Esophagus muscularis mucosa (tissue), 4 donors: ENCODE measurements around the gene CIDEB. TPM values are rescaled to one million over a fixed set of nuclear protein-coding genes. Genes with fewer than 3 reads are reported as not detected.

Source experiments
- DNase-seq: peaks from one replicate; pipeline ENCODE4 v3.0.0-alpha.2; 2017; ENCODE audit errors: extremely low spot score
- H3K27ac ChIP-seq, 4 donors: fragments of 200-600 bp; sonication (generic); replicated peaks in 1 of 4; 1 replicate in 3 of 4; 2 replicates in 1 of 4; pipeline ENCODE4 v1.5.1; 2016 to 2019; ENCODE audit warnings: mild to moderate bottlenecking in 1 of 4
- H3K27me3 ChIP-seq, 4 donors: fragments of 200-600 bp; sonication (generic); one replicate each; pipeline versions ENCODE4 v1.5.1 to v1.6.0; 2016 to 2019
- H3K36me3 ChIP-seq, 4 donors: fragments of 200-600 bp; sonication (generic); one replicate each; pipeline ENCODE4 v1.5.1; 2016 to 2019
- H3K4me1 ChIP-seq, 4 donors: fragments of 200-600 bp; sonication (generic); one replicate each; pipeline ENCODE4 v1.5.1; 2016 to 2019
- H3K4me3 ChIP-seq, 4 donors: fragments of 200-600 bp; sonication (generic); 1 replicate in 2 of 4; 2 replicates in 2 of 4; pipeline ENCODE4 v1.5.1; 2016 to 2019; ENCODE audit warnings: mild to moderate bottlenecking in 4 of 4, moderate library complexity in 1 of 4
- H3K9me3 ChIP-seq, 4 donors: fragments of 200-600 bp; sonication (generic); 1 replicate in 3 of 4; 2 replicates in 1 of 4; pipeline ENCODE4 v1.5.1; 2016 to 2019
- CTCF ChIP-seq, 3 experiments: fragments of 200-600 bp in 2 of 3; fragments of 450-650 bp in 1 of 3; sonication (generic) in 2 of 3; IDR thresholded peaks; one replicate each; pipeline ENCODE4 v1.5.1; 2017 to 2019; ENCODE audit warnings: antibody characterized with exemption in 3 of 3, mild to moderate bottlenecking in 2 of 3, moderate library complexity in 1 of 3
- EP300 ChIP-seq: sonication (generic); formaldehyde crosslinking; IDR thresholded peaks from one replicate; pipeline ENCODE4 v1.6.1; 2017; ENCODE audit warnings: antibody characterized with exemption
- POLR2A ChIP-seq: fragments of 450-650 bp; IDR thresholded peaks from one replicate; pipeline ENCODE4 v1.6.1; 2017; ENCODE audit warnings: antibody characterized with exemption, moderate library complexity, mild to moderate bottlenecking, low read depth
- POLR2AphosphoS5 ChIP-seq, 2 donors: sonication (generic); formaldehyde crosslinking; IDR thresholded peaks; one replicate each; pipeline ENCODE4 v1.6.1; 2017; ENCODE audit warnings: antibody characterized with exemption in 2 of 2
- WGBS: methylation state at CpG from one replicate; pipeline ENCODE4 v1.1.5; 2018; 5-methylcytosine and 5-hydroxymethylcytosine counted together
- intact Hi-C: fragments of 100-400 bp; cut with DNase I; formaldehyde crosslinking; loops from one replicate; pipeline ENCODE4 v1.15.1; 2023
- total RNA-seq, 4 donors: library from RNA; depleted of rRNA; stranded (reverse); fragments of >200 nt; gene quantifications; one replicate each; pipeline versions ENCODE4 v1.1.0 to v1.2.1, GENCODE V29; 2016

CIDEB gene
- total RNA-seq, 4 donors from 2014 or later = 6.6 to 12.5 (median 8.1) TPM

- intact Hi-C loops = loop anchor here (5.0 kb wide), 1 partner anchor 126 kb away; no protein-coding TSS in a partner anchor
- peak within 1 kb of the TSS; percentile 64 to 73 (median 66) for H3K4me3 ChIP-seq
- H3K36me3 ChIP-seq = peaks cover 12 to 20% (median 17%) of the 10 kb centered on the region in 4 donors
- 30% methylated on average over 25 of the region's 99 CpGs for WGBS
- H3K9me3 ChIP-seq = no peaks in the 10 kb centered on the region
- TF ChIP-seq CTCF (IDR thresholded peaks at IDR 0.05) (peak; percentile 27 to 48 (median 30)), EP300 (no peak), POLR2AphosphoS5 (IDR thresholded peaks at IDR 0.05) (peak; percentile 42 to 63)
- peaks cover 0 to 13% (median under 1%) of the 10 kb centered on the region in 4 donors for H3K27me3 ChIP-seq
- no peak for DNase-seq
- H3K4me1 ChIP-seq = peaks cover 46 to 77% (median 57%) of the 10 kb centered on the region in 4 donors
- H3K27ac ChIP-seq = peak within 1 kb of the TSS; percentile 77 to 90 (median 84)
These were observed 3.1 kb upstream of the CIDEB start, which contains the start of gene LTB4R for GRCh38 chr14:24310646-24311604. Gene LTB4R (plus strand): TSS chr14:24311502. CDS start chr14:24315652, 4,150 bp downstream.

GRCh38 chr14:24310265-24310645 is 2.5 kb upstream of the CIDEB start:
- no peak for DNase-seq
- intact Hi-C loops = loop anchor here (5.0 kb wide), 1 partner anchor 127 kb away; no protein-coding TSS in a partner anchor
- H3K27me3 ChIP-seq = peaks cover 0 to 7% (median 0%) of the 10 kb centered on the region in 4 donors
- H3K36me3 ChIP-seq = peaks cover 19 to 27% (median 24%) of the 10 kb centered on the region in 4 donors
- no peaks in the 10 kb centered on the region for H3K9me3 ChIP-seq
- peak overlapping the region; percentile 64 to 73 (median 66) for H3K4me3 ChIP-seq
- WGBS = 33% methylated on average over 4 of the region's 5 CpGs
- H3K4me1 ChIP-seq = peaks cover 41 to 70% (median 51%) of the 10 kb centered on the region in 4 donors
- H3K27ac ChIP-seq = peak overlapping the region; percentile 77 to 90 (median 84)
- TF ChIP-seq CTCF (IDR thresholded peaks at IDR 0.05) (no peak), POLR2A (no peak), POLR2AphosphoS5 (IDR thresholded peaks at IDR 0.05) (no peak), EP300 (no peak)

- peaks cover 36 to 65% (median 48%) of the 10 kb centered on the region in 4 donors for H3K4me1 ChIP-seq
- 65% methylated on average over 5 of the region's 5 CpGs for WGBS
- H3K9me3 ChIP-seq = no peaks in the 10 kb centered on the region
- no peak for DNase-seq
- peaks cover 0 to 1% (median 0%) of the 10 kb centered on the region in 4 donors for H3K27me3 ChIP-seq
- peaks cover 23 to 32% (median 30%) of the 10 kb centered on the region in 4 donors for H3K36me3 ChIP-seq
- peak within 1 kb of the TSS; percentile 64 to 73 (median 66) for H3K4me3 ChIP-seq
- intact Hi-C loops = loop anchor here (5.0 kb wide), 1 partner anchor 128 kb away; no protein-coding TSS in a partner anchor
- no peak for TF ChIP-seq POLR2AphosphoS5 (IDR thresholded peaks at IDR 0.05)
- no peak for TF ChIP-seq EP300
- no peak for TF ChIP-seq POLR2A
- TF ChIP-seq CTCF (IDR thresholded peaks at IDR 0.05) = no peak
- peak within 1 kb of the TSS; percentile 77 to 90 (median 84) for H3K27ac ChIP-seq
These were observed 1.9 kb upstream of the CIDEB start, which contains the start of gene LTB4R2 for GRCh38 chr14:24309538-24310264. Gene LTB4R2 (plus strand): TSS chr14:24310140. CDS start chr14:24310665, 525 bp downstream.

GRCh38 chr14:24308342-24309124 is 756 bp upstream of the CIDEB start:
- intact Hi-C loops = no loop called here

More at GRCh38 chr14:24308342-24309124, 756 bp upstream of the CIDEB start:
- Histone ChIP-seq H3K36me3 (peaks cover 35 to 44% (median 41%) of the 10 kb centered on the region in 4 donors), H3K27me3 (no peaks in the 10 kb centered on the region), H3K27ac (no peak overlapping the region), H3K4me1 (peaks cover 26 to 54% (median 43%) of the 10 kb centered on the region in 4 donors), H3K9me3 (no peaks in the 10 kb centered on the region), H3K4me3 (no peak overlapping the region)
- WGBS = 88% methylated on average over 7 of the region's 7 CpGs
- TF ChIP-seq CTCF (IDR thresholded peaks at IDR 0.05) (peak in 1 of 3 experiments; percentile 10), EP300 (no peak)
- no peak for DNase-seq
